Measurements from ENCODE around the gene TMEM60.

DNA sequence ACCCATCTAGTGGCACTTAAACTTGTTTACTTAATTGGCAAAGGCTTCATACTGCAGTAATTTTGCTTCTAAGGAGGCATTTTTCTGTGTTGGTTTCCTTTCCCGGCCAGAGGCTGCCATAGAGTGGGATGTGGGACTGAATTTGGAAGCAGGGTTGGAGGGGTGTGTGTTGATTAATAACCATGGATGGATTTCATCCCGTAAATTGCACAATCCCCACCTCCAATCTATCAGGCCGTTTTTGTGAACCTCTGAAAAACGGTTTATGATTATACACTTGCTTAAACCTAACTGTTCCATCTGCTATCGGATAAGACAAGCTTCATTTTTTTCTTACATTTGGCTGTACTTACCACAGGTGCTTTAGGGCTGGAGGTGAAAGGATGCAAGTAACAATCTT, 1.3 kb downstream of the TMEM60 start:
- TF ChIP-seq CREB1 (IDR thresholded peaks at IDR 0.05; ENCODE audit: low read depth): no peak
- no peak for TF ChIP-seq ZBTB7A (IDR thresholded peaks at IDR 0.05; ENCODE audit: low read depth)
- TF ChIP-seq CEBPB (IDR thresholded peaks at IDR 0.05): no peak
- TF ChIP-seq YY1 (IDR thresholded peaks at IDR 0.05; ENCODE audit: low read depth): no peak
- TF ChIP-seq, protein P1, sequence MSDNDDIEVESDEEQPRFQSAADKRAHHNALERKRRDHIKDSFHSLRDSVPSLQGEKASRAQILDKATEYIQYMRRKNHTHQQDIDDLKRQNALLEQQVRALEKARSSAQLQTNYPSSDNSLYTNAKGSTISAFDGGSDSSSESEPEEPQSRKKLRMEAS (IDR thresholded peaks at IDR 0.05): no peak
